K562 (cell line): ENCODE data around the gene SLC4A1. TPM values are rescaled to one million over a fixed set of nuclear protein-coding genes. Genes with fewer than 3 reads are reported as not detected.

Experiments used
- ATAC-seq: fragments of 200-7000 bp; cut with Tn5 transposase; 3 replicates; pipeline ENCODE4 v1.9.1; 2020; ENCODE audit warnings: moderate library complexity
- BruUV-seq: library from RNA; stranded (reverse); fragments of 400-500 nt; replicated peaks from 2 replicates; lab custom pipeline; 2021; lab: Mats Ljungman, UMichigan
- CTCF ChIA-PET: fragments of 300-600 bp; formaldehyde crosslinking; extraction: SDS; loops from one replicate; lab custom pipeline; 2021; ENCODE audit warnings: low intra/inter-chr PET ratio; lab: Yijun Ruan, JAX
- POLR2A ChIA-PET: fragments of 300-600, 350-650 bp; sonication (Branson Sonifier 250); formaldehyde crosslinking; extraction: SDS; loops from one replicate; lab custom pipeline; 2021; ENCODE audit warnings: antibody characterized with exemption, inconsistent platforms; lab: Yijun Ruan, JAX
- DNase-seq, 4 experiments: peaks; one replicate each; pipeline versions ENCODE4 v3.0.0 to v3.0.0-alpha.2; 2011 to 2018; ENCODE audit warnings: low spot score in 3 of 4, mixed read lengths in 3 of 4; ENCODE audit errors: extremely low read depth in 1 of 4
- FAIRE-seq: peaks from 2 replicates; lab custom pipeline; 2011; peaks lifted over from hg19 to GRCh38; lab: Jason Lieb, UNC
- H2AFZ ChIP-seq: 2 replicates; pipeline ENCODE4 v1.6.0; 2011; ENCODE audit warnings: low read depth, low read length, control low read depth, inconsistent platforms
- H3K27ac ChIP-seq: fragments of 200-600 bp; 3 replicates; pipeline ENCODE4 v1.8.0; 2011; ENCODE audit warnings: low read depth, mild to moderate bottlenecking, control low read depth, inconsistent platforms, low read length, moderate library complexity, mixed read lengths; ENCODE audit errors: extremely low read depth
- H3K27me3 ChIP-seq, 2 experiments: fragments of 300-600 bp in 1 of 2; 2 replicates in 1 of 2; 3 replicates in 1 of 2; pipeline versions ENCODE4 v1.6.0 to v1.8.0; 2011; ENCODE audit warnings: inconsistent platforms in 2 of 2, low read length in 2 of 2, mild to moderate bottlenecking in 1 of 2, mixed read lengths in 1 of 2, moderate library complexity in 1 of 2; ENCODE audit not compliant: control insufficient read depth in 2 of 2, insufficient read depth in 2 of 2
- H3K36me3 ChIP-seq: fragments of 300-600 bp; 3 replicates; pipeline ENCODE4 v1.8.0; 2011; ENCODE audit warnings: mild to moderate bottlenecking, low read length, inconsistent platforms; ENCODE audit not compliant: control insufficient read depth, insufficient read depth
- H3K4me1 ChIP-seq, 2 experiments: fragments of 200-600 bp in 1 of 2; replicated peaks in 1 of 2; 2 replicates in 1 of 2; 3 replicates in 1 of 2; pipeline versions ENCODE4 v1.5.1 to v1.8.0; 2011; ENCODE audit warnings: inconsistent platforms in 2 of 2, low read length in 2 of 2, mild to moderate bottlenecking in 1 of 2, mixed read lengths in 1 of 2, moderate library complexity in 1 of 2; ENCODE audit not compliant: control insufficient read depth in 2 of 2, insufficient read depth in 2 of 2
- H3K4me2 ChIP-seq: 2 replicates; pipeline ENCODE4 v1.6.1; 2011; ENCODE audit warnings: low read length, control low read depth, inconsistent platforms, mixed read lengths; ENCODE audit not compliant: insufficient read depth
- H3K4me3 ChIP-seq: fragments of 200-600 bp; sonication (generic), shearing (Covaris generic); 2 replicates; pipeline ENCODE4 v1.5.1; 2016; ENCODE audit warnings: control low read depth, inconsistent platforms
- H3K79me2 ChIP-seq: fragments of 200-600 bp; 3 replicates; pipeline ENCODE4 v1.8.0; 2011; ENCODE audit warnings: low read length, inconsistent platforms; ENCODE audit not compliant: control insufficient read depth, insufficient read depth
- H3K9ac ChIP-seq, 2 experiments: 2 replicates each; pipeline versions ENCODE4 v1.6.0 to v1.6.1; 2011; ENCODE audit warnings: low read depth in 2 of 2, low read length in 2 of 2, control low read depth in 1 of 2, inconsistent platforms in 1 of 2, mild to moderate bottlenecking in 1 of 2, mixed read lengths in 1 of 2; ENCODE audit not compliant: insufficient read depth in 1 of 2
- H3K9me1 ChIP-seq: one replicate; pipeline ENCODE4 v1.6.0; 2011; ENCODE audit warnings: inconsistent platforms, mild to moderate bottlenecking, low read length, moderate library complexity; ENCODE audit not compliant: control insufficient read depth, insufficient read depth
- H3K9me3 ChIP-seq: replicated peaks from 2 replicates; pipeline ENCODE4 v1.5.1; 2011; ENCODE audit warnings: low read depth, low read length, inconsistent platforms; ENCODE audit not compliant: control insufficient read depth, insufficient read depth
- H4K20me1 ChIP-seq: replicated peaks from 2 replicates; pipeline ENCODE4 v1.6.1; 2011; ENCODE audit warnings: low read length, inconsistent platforms, mixed read lengths; ENCODE audit not compliant: control insufficient read depth, insufficient read depth
- ADNP ChIP-seq: fragments of 200-800 bp; sonication (Bioruptor generic); IDR thresholded peaks from 2 replicates; pipeline ENCODE4 v1.6.1; 2016; ENCODE audit warnings: missing genetic modification characterization, missing compliant biosample characterization
- CBX8 ChIP-seq: fragments of 200-600 bp; sonication (generic); IDR thresholded peaks from 2 replicates; pipeline ENCODE4 v1.6.1; 2012; ENCODE audit warnings: borderline replicate concordance, mixed run types, low read depth, mild to moderate bottlenecking, moderate library complexity, mixed read lengths, low read length, control low read depth, inconsistent platforms; ENCODE audit not compliant: poor library complexity, severe bottlenecking; ENCODE audit errors: extremely low read depth
- FOS ChIP-seq: IDR thresholded peaks from 3 replicates; pipeline ENCODE4 v1.6.1; 2011; ENCODE audit not compliant: insufficient read length; ENCODE audit errors: extremely low read depth
- NR1H2 ChIP-seq: sonication (generic); formaldehyde crosslinking; IDR thresholded peaks from 2 replicates; pipeline ENCODE4 v1.4.0; 2020; ENCODE audit warnings: mild to moderate bottlenecking, missing genetic modification reagents
- NR3C1 ChIP-seq: sonication (generic); formaldehyde crosslinking; IDR thresholded peaks from 2 replicates; pipeline ENCODE4 v1.8.1; 2022; ENCODE audit warnings: missing genetic modification reagents
- RHOXF2B ChIP-seq: fragments of 250-450 bp; sonication (Bioruptor Pico); conservative IDR thresholded peaks from 2 replicates; pipeline ENCODE4 v1.5.1; 2021
- SRSF1 ChIP-seq: fragments of 200-400 bp; formaldehyde crosslinking; IDR thresholded peaks from 2 replicates; pipeline ENCODE4 v1.6.1; 2017; ENCODE audit warnings: mild to moderate bottlenecking, low read depth, low read length, moderate library complexity
- TAF9B ChIP-seq: fragments of 450-650 bp; IDR thresholded peaks from 2 replicates; pipeline ENCODE4 v1.6.1; 2018; ENCODE audit warnings: mild to moderate bottlenecking; ENCODE audit not compliant: partially characterized antibody
- TARDBP ChIP-seq: fragments of 450-650 bp; IDR thresholded peaks from 2 replicates; pipeline ENCODE4 v1.6.1; 2016
- TCF3 ChIP-seq: sonication (generic); formaldehyde crosslinking; IDR thresholded peaks from 2 replicates; pipeline ENCODE4 v1.4.0; 2020; ENCODE audit warnings: mild to moderate bottlenecking, missing genetic modification reagents
- THRB ChIP-seq: fragments of 450-650 bp; formaldehyde crosslinking; conservative IDR thresholded peaks from 2 replicates; pipeline ENCODE4 v1.4.0; 2022; ENCODE audit warnings: mild to moderate bottlenecking, missing genetic modification characterization
- YY1 ChIP-seq, 3 experiments: IDR thresholded peaks; 2 replicates each; pipeline ENCODE4 v1.6.1; 2011; ENCODE audit warnings: low read length in 2 of 3, mild to moderate bottlenecking in 2 of 3, moderate library complexity in 2 of 3, borderline replicate concordance in 1 of 3, control low read depth in 1 of 3, low read depth in 1 of 3; ENCODE audit not compliant: insufficient read depth in 3 of 3, insufficient replicate concordance in 2 of 3, control insufficient read depth in 1 of 3, insufficient read length in 1 of 3; ENCODE audit errors: extremely low read depth in 1 of 3
- ZNF384 ChIP-seq: IDR thresholded peaks from 2 replicates; pipeline ENCODE4 v1.6.1; 2012; ENCODE audit warnings: low read depth, low read length, improper control_type of control experiment
- ZNF431 ChIP-seq: sonication (generic); formaldehyde crosslinking; IDR thresholded peaks from 2 replicates; pipeline ENCODE4 v1.8.0; 2022; ENCODE audit warnings: mild to moderate bottlenecking, missing genetic modification reagents
- ZNF436 ChIP-seq: fragments of 250-450, 450-650 bp; sonication (Bioruptor Pico); formaldehyde crosslinking; IDR thresholded peaks from 2 replicates; pipeline ENCODE4 v1.7.0; 2020; ENCODE audit warnings: mild to moderate bottlenecking
- WGBS: fragments of 100-300 bp; shearing (Covaris generic); methylation state at CpG from one replicate; pipeline ENCODE4 v1.1.6; 2016; ENCODE audit warnings: low coverage, mixed read lengths; ENCODE audit not compliant: insufficient coverage; ENCODE audit errors: missing lambda C conversion rate; 5-methylcytosine and 5-hydroxymethylcytosine counted together
- in situ Hi-C: fragments of 300-500 bp; cut with MboI; formaldehyde crosslinking; loops from 4 replicates; pipeline ENCODE4 v1.15.0; 2018; ENCODE audit warnings: inconsistent platforms, mixed read lengths
- intact Hi-C: fragments of 100-400 bp; cut with micrococcal nuclease; formaldehyde crosslinking; loops from 2 replicates; pipeline ENCODE4 v1.14.2; 2022
- polyA plus RNA-seq, 8 experiments: library from polyadenylated mRNA; depleted of rRNA in 4 of 8; stranded (reverse) in 5 of 8; unstranded in 3 of 8; fragments of >200 nt; fragmentation: Nextera tagmentation in 2 of 8; fragmentation: Illumina TruSeq in 1 of 8; extraction: Ambion mirVana in 2 of 8; extraction: Trizol in 1 of 8; gene quantifications; 2 replicates each; pipeline versions ENCODE4 v1.2.1 to v1.2.3, GENCODE V29; 2011 to 2014; ENCODE audit warnings: inconsistent platforms in 1 of 8, missing spikeins in 1 of 8
- total RNA-seq, 7 experiments: library from RNA; depleted of rRNA in 6 of 7; stranded (reverse); fragments of >200 nt in 6 of 7; fragmentation: Illumina TruSeq in 2 of 7; extraction: Trizol in 2 of 7; gene quantifications; 2 replicates each; pipeline versions ENCODE4 v1.2.1 to v1.2.3, GENCODE V29; 2011 to 2021; ENCODE audit warnings: low replicate concordance in 1 of 7
- TF ChIP-seq, protein P1 (sequence below): sonication (generic); formaldehyde crosslinking; IDR thresholded peaks from 2 replicates; pipeline ENCODE4 v1.8.1; 2023; ENCODE audit warnings: mild to moderate bottlenecking, missing genetic modification reagents

The SLC4A1 gene
- total and polyA plus RNA-seq, 9 of the 15 experiments (the other 6 are each of a cell fraction or from before 2014, with no cell fraction given) = 0.14 to 1.00 (median 0.53) TPM

DNA sequence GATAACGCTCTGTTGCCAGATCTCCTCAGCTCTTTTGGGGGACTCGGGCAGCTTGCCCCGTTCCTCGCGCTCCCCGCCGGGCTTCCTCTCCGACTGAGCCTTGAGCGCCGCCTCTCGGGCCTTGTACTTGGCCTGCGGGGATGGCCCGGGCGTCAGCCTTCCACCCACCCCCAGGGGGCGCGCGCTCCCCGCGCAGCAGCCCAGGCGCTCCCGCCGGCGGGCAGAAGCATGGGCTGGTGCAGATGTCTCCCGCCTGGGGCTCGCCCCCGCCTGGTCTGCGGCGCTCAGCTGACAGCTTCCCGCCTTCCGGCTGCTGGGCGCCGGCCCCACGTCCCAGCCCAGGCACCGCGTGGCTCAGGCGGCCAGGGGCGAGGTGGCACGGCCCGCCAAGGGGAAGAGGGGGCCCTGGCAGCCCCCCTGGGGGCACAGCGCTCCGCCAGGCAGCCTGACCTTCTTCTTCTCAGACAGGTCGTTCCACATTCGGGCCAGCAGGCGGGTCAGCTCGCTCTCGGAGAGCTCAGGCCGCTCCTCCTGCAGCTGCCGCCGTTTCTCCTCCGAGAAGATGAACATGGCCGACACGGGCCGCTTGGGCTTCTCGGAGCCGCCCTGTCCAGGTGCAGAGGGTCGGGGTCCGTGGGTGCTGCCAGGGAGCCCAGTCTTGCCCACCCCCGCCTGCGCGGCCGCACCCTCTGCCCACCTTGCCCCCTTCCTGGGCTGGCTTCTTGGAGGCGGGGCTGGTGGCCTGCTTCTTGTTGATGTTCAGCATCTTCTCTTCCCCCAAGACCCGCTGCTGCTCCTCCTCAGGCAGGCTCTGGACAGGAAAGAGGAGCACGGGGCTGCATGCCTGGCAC is 57.4 kb downstream of the SLC4A1 start:
- ATAC-seq = peak; percentile 94
- Histone ChIP-seq H3K4me1 (peaks cover 12 to 51% of the 10 kb centered on the region in 2 experiments; a peak in 4 of 5 replicates), H3K79me2 (peaks cover 7% of the 10 kb centered on the region; the same call in 1 of the 3 replicates), H3K27ac (peak overlapping the region; percentile 61; the same call in 1 of the 3 replicates), H2AFZ (no peak overlapping the region), H3K4me3 (no peak overlapping the region), H3K27me3 (no peaks in the 10 kb centered on the region), H3K4me2 (peak overlapping the region; percentile 28), H3K9me1 (peaks cover 4% of the 10 kb centered on the region), H3K9ac (peak overlapping the region; percentile 56 to 82; a peak in 3 of 4 replicates), H4K20me1 (peaks cover 12% of the 10 kb centered on the region), H3K9me3 (no peaks in the 10 kb centered on the region), H3K36me3 (peaks cover 83% of the 10 kb centered on the region)
- ChIA-PET CTCF (interaction anchor here (0.7 to 3.9 kb wide), 12 partner anchors 9 to 654 kb away, joined by 3 to 42 read pairs (median 6); partner anchors contain the start of genes GRN and UBTF), POLR2A (interaction anchor here (0.7 to 3.6 kb wide), 10 partner anchors 10 to 137 kb away, joined by 3 to 16 read pairs (median 4); partner anchors contain the start of genes ATXN7L3, GRN, RUNDC3A and SLC25A39)
- intact Hi-C loops = loop anchor here (1.0 to 2.0 kb wide), 4 partner anchors 56 to 312 kb away; partner anchors contain the start of gene GRN
- 35% methylated on average over 40 of the region's 64 CpGs for WGBS
- peak; percentile 82 to 94 (median 88) for DNase-seq
- in situ Hi-C loops = loop anchor here (5.0 kb wide), 1 partner anchor 117 kb away; no protein-coding TSS in a partner anchor
- BruUV-seq = no TSS peak
- FAIRE-seq = peak; percentile 89
- TF ChIP-seq ZNF436 (CRISPR knock-in tag) (no peak), NR3C1 (CRISPR knock-in tag) (peak; percentile 90; the same call in 1 of the 2 replicates), RHOXF2B (CRISPR knock-in tag) (no peak), FOS (no peak), SRSF1 (no peak), TARDBP (peak; percentile 63; the same call in 1 of the 2 replicates), ZNF431 (peak; percentile 47; the same call in 1 of the 2 replicates), YY1 (IDR thresholded peaks at IDR 0.05; ENCODE audit: borderline replicate concordance in 1 of 3, control insufficient read depth in 1 of 3, extremely low read depth in 1 of 3, insufficient read depth in 3 of 3, insufficient read length in 1 of 3, insufficient replicate concordance in 2 of 3, low read depth in 1 of 3, low read length in 2 of 3) (peak in 2 of 3 experiments; percentile 61 to 77), NR1H2 (no peak), CBX8 (no peak), THRB (no peak), ADNP (tag) (no peak), TCF3 (CRISPR knock-in tag) (peak; percentile 80), ZNF384 (peak; percentile 81), TAF9B (no peak)
- TF ChIP-seq, protein P1, sequence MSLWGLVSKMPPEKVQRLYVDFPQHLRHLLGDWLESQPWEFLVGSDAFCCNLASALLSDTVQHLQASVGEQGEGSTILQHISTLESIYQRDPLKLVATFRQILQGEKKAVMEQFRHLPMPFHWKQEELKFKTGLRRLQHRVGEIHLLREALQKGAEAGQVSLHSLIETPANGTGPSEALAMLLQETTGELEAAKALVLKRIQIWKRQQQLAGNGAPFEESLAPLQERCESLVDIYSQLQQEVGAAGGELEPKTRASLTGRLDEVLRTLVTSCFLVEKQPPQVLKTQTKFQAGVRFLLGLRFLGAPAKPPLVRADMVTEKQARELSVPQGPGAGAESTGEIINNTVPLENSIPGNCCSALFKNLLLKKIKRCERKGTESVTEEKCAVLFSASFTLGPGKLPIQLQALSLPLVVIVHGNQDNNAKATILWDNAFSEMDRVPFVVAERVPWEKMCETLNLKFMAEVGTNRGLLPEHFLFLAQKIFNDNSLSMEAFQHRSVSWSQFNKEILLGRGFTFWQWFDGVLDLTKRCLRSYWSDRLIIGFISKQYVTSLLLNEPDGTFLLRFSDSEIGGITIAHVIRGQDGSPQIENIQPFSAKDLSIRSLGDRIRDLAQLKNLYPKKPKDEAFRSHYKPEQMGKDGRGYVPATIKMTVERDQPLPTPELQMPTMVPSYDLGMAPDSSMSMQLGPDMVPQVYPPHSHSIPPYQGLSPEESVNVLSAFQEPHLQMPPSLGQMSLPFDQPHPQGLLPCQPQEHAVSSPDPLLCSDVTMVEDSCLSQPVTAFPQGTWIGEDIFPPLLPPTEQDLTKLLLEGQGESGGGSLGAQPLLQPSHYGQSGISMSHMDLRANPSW (CRISPR knock-in tag) = peak; percentile 84
